Umbilical cord (tissue), 2 donors: ENCODE measurements around the gene MUSTN1. TPM values are rescaled to one million over a fixed set of nuclear protein-coding genes. Genes with fewer than 3 reads are reported as not detected.
A peak's percentile ranks its signal among the peaks of the same experiment; 100 is the strongest.

Experiments used
- DNase-seq: peaks from one replicate; pipeline ENCODE4 v3.0.0-alpha.2; 2015; ENCODE audit warnings: low spot score
- total RNA-seq: library from RNA; depleted of rRNA; stranded (reverse); fragments of >200 nt; gene quantifications from one replicate; pipeline ENCODE4 v1.2.3, GENCODE V29; 2014; ENCODE audit warnings: low replicate concordance; ENCODE audit not compliant: insufficient read depth

Gene MUSTN1
- total RNA-seq, result 6.7 TPM

GRCh38 chr3:52834871-52835501 lies at the start of gene MUSTN1:
MUSTN1 (minus strand) TSS chr3:52835019; CDS start chr3:52834948, 71 bp downstream.
- DNase-seq, result peak; percentile 36

GRCh38 chr3:52882377-52882776 lies 47.6 kb upstream of the MUSTN1 start:
- no peak for DNase-seq

- no peak for DNase-seq
Observed at GRCh38 chr3:52881871-52882270, 47.1 kb upstream of the MUSTN1 start.

- DNase-seq, result no peak
Observed at GRCh38 chr3:52880474-52880873, 45.7 kb upstream of the MUSTN1 start.

- DNase-seq, result no peak
Observed at GRCh38 chr3:52880047-52880446, 45.2 kb upstream of the MUSTN1 start.

- no peak for DNase-seq
Observed at GRCh38 chr3:52879581-52879980, 44.8 kb upstream of the MUSTN1 start.

- no peak for DNase-seq
Observed at GRCh38 chr3:52879090-52879489, 44.3 kb upstream of the MUSTN1 start.

GRCh38 chr3:52877085-52877484 lies 42.3 kb upstream of the MUSTN1 start:
- DNase-seq, result no peak

GRCh38 chr3:52874864-52875587 lies 40.2 kb upstream of the MUSTN1 start:
- no peak for DNase-seq

- DNase-seq, result no peak
Observed at GRCh38 chr3:52874160-52874701, 39.4 kb upstream of the MUSTN1 start.

- DNase-seq, result no peak
Observed at GRCh38 chr3:52873433-52874159, 38.8 kb upstream of the MUSTN1 start.

- no peak for DNase-seq
Observed at GRCh38 chr3:52872245-52872644, 37.4 kb upstream of the MUSTN1 start.

- no peak for DNase-seq
Observed at GRCh38 chr3:52871761-52872160, 36.9 kb upstream of the MUSTN1 start.

- no peak for DNase-seq
Observed at GRCh38 chr3:52870471-52870870, 35.7 kb upstream of the MUSTN1 start.

GRCh38 chr3:52866427-52866826 lies 31.6 kb upstream of the MUSTN1 start:
- DNase-seq, result no peak

- no peak for DNase-seq
Observed at GRCh38 chr3:52865994-52866393, 31.2 kb upstream of the MUSTN1 start.

- no peak for DNase-seq
Observed at GRCh38 chr3:52860424-52860768, 25.6 kb upstream of the MUSTN1 start.

- no peak for DNase-seq
Observed at GRCh38 chr3:52859686-52860423, 25.0 kb upstream of the MUSTN1 start.

GRCh38 chr3:52857864-52858263 lies 23.0 kb upstream of the MUSTN1 start:
- no peak for DNase-seq

GRCh38 chr3:52857133-52857532 lies 22.3 kb upstream of the MUSTN1 start:
- peak; percentile 10 for DNase-seq

- no peak for DNase-seq
Observed at GRCh38 chr3:52856666-52857065, 21.8 kb upstream of the MUSTN1 start.

GRCh38 chr3:52854013-52854412 lies 19.2 kb upstream of the MUSTN1 start:
- DNase-seq, result no peak
